ENCODE measurements around the gene COPA. TPM values are rescaled to one million over a fixed set of nuclear protein-coding genes. Genes with fewer than 3 reads are reported as not detected.

Gene COPA
- total and polyA plus RNA-seq, 10 donors: 41.3 to 181 (median 117) TPM

- Histone ChIP-seq H3K36me3 (peaks cover 13 to 100% (median 98%) of the 10 kb centered on the region in 6 donors), H3K9me3 (no peaks in the 10 kb centered on the region), H3K4me1 (peaks cover 0 to 15% (median 0%) of the 10 kb centered on the region in 6 donors), H3K4me3 (no peak overlapping the region), H3K27ac (no peak overlapping the region), H3K27me3 (replicated peaks in 1 of 7) (no peaks in the 10 kb centered on the region)
- no peak for DNase-seq
- intact Hi-C loops (cut with DNase I; ENCODE audit: low total_unique reads): no loop called here
- TF ChIP-seq, protein P1, sequence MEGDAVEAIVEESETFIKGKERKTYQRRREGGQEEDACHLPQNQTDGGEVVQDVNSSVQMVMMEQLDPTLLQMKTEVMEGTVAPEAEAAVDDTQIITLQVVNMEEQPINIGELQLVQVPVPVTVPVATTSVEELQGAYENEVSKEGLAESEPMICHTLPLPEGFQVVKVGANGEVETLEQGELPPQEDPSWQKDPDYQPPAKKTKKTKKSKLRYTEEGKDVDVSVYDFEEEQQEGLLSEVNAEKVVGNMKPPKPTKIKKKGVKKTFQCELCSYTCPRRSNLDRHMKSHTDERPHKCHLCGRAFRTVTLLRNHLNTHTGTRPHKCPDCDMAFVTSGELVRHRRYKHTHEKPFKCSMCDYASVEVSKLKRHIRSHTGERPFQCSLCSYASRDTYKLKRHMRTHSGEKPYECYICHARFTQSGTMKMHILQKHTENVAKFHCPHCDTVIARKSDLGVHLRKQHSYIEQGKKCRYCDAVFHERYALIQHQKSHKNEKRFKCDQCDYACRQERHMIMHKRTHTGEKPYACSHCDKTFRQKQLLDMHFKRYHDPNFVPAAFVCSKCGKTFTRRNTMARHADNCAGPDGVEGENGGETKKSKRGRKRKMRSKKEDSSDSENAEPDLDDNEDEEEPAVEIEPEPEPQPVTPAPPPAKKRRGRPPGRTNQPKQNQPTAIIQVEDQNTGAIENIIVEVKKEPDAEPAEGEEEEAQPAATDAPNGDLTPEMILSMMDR (IDR thresholded peaks at IDR 0.05 in 8 of 11, conservative IDR thresholded peaks at IDR 0.05 in 3 of 11): no peak
- TF ChIP-seq POLR2A (IDR thresholded peaks at IDR 0.05): no peak
- TF ChIP-seq POLR2AphosphoS5 (IDR thresholded peaks at IDR 0.05): no peak
These were observed 12.9 kb downstream of the COPA start for GRCh38 chr1:160330119-160330518.

GRCh38 chr1:160328184-160328583 is 14.9 kb downstream of the COPA start:
- Histone ChIP-seq H3K4me1 (peaks cover 0 to 10% (median 0%) of the 10 kb centered on the region in 6 donors), H3K27ac (no peak overlapping the region), H3K27me3 (replicated peaks in 1 of 7) (no peaks in the 10 kb centered on the region), H3K4me3 (no peak overlapping the region), H3K36me3 (peaks cover 17 to 100% (median 98%) of the 10 kb centered on the region in 6 donors), H3K9me3 (no peaks in the 10 kb centered on the region)
- no peak for TF ChIP-seq POLR2A (IDR thresholded peaks at IDR 0.05)
- TF ChIP-seq POLR2AphosphoS5 (IDR thresholded peaks at IDR 0.05): no peak
- TF ChIP-seq, protein P1 (IDR thresholded peaks at IDR 0.05 in 8 of 11, conservative IDR thresholded peaks at IDR 0.05 in 3 of 11): no peak
- DNase-seq: no peak
- WGBS, 5 donors: 87 to 95% (median 90%) methylated on average over 8 of the region's 8 CpGs
- intact Hi-C loops (cut with DNase I; ENCODE audit: low total_unique reads): no loop called here

GRCh38 chr1:160326418-160326817 is 16.6 kb downstream of the COPA start:
- DNase-seq: no peak
- peaks cover 18 to 100% (median 98%) of the 10 kb centered on the region in 6 donors for H3K36me3 ChIP-seq
- intact Hi-C loops (cut with DNase I; ENCODE audit: low total_unique reads): no loop called here
- TF ChIP-seq, protein P1 (IDR thresholded peaks at IDR 0.05 in 8 of 11, conservative IDR thresholded peaks at IDR 0.05 in 3 of 11): no peak
- TF ChIP-seq POLR2AphosphoS5 (IDR thresholded peaks at IDR 0.05): no peak
- H3K27me3 ChIP-seq (replicated peaks in 1 of 7): no peaks in the 10 kb centered on the region
- H3K27ac ChIP-seq: no peak overlapping the region
- H3K4me3 ChIP-seq: no peak overlapping the region
- 82 to 93% (median 84%) methylated on average over 5 of the region's 5 CpGs for WGBS, 5 donors
- H3K4me1 ChIP-seq: peaks cover 0 to 24% (median 0%) of the 10 kb centered on the region in 6 donors
- no peaks in the 10 kb centered on the region for H3K9me3 ChIP-seq

DNA sequence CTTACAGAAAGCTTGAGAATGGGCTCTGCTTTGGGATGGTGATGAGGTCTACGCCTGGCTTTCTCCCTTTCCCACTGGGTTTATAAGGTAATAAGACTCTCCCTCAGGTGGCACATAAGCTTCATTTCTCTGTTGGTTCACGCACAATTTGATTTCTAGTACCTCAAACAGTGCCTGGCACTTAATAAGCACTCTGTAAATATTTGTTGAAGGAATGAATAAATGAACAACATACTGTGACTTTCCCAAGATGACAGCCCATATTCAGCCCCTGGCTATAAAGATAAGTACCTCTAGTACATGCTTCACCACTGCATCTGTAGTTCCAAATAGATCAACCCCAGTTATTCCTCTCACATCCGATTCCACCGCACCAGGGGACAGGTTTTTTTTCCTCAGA is 17.8 kb downstream of the COPA start:
- Histone ChIP-seq H3K4me1 (peaks cover 0 to 29% (median 0%) of the 10 kb centered on the region in 6 donors), H3K27ac (no peak overlapping the region), H3K4me3 (no peak overlapping the region), H3K27me3 (replicated peaks in 1 of 7) (no peaks in the 10 kb centered on the region), H3K9me3 (no peaks in the 10 kb centered on the region), H3K36me3 (peaks cover 18 to 100% (median 91%) of the 10 kb centered on the region in 6 donors)
- no peak for DNase-seq
- 96 to 98% (median 96%) methylated on average over 4 of the region's 4 CpGs for WGBS, 5 donors
- intact Hi-C loops (cut with DNase I; ENCODE audit: low total_unique reads): no loop called here
- TF ChIP-seq POLR2AphosphoS5 (IDR thresholded peaks at IDR 0.05) (no peak), POLR2A (IDR thresholded peaks at IDR 0.05) (no peak)
- TF ChIP-seq, protein P1 (IDR thresholded peaks at IDR 0.05 in 8 of 11, conservative IDR thresholded peaks at IDR 0.05 in 3 of 11): no peak
